Left lobe of liver (tissue), 2 donors: ENCODE data around the gene ACTR1B. TPM values are rescaled to one million over a fixed set of nuclear protein-coding genes. Genes with fewer than 3 reads are reported as not detected.
A peak's percentile ranks its signal among the peaks of the same experiment; 100 is the strongest.
"Not testable (repeated sequence)": the region's sequence is repeated elsewhere in the genome, so short reads cannot be mapped to it uniquely, and the experiment has no call there.

Experiments used
- ATAC-seq: fragments of 200-7000 bp; cut with Tn5 transposase; one replicate; pipeline ENCODE4 v1.9.1; 2020; ENCODE audit warnings: mild to moderate bottlenecking, moderate library complexity
- DNase-seq: peaks from one replicate; pipeline ENCODE4 v3.0.0-alpha.2; 2020; ENCODE audit warnings: low spot score
- total RNA-seq: library from RNA; stranded (reverse); gene quantifications from one replicate; pipeline ENCODE4 v1.2.1, GENCODE V29; 2021
- donor health status: DM: no; HTN: no; CAD: no; lungs with moderate emphysema.
- donor health status: DM: no; HTN: yes; CAD: no.

Gene ACTR1B
- total RNA-seq, 1 donor from 2014 or later: 38.9 TPM

DNA sequence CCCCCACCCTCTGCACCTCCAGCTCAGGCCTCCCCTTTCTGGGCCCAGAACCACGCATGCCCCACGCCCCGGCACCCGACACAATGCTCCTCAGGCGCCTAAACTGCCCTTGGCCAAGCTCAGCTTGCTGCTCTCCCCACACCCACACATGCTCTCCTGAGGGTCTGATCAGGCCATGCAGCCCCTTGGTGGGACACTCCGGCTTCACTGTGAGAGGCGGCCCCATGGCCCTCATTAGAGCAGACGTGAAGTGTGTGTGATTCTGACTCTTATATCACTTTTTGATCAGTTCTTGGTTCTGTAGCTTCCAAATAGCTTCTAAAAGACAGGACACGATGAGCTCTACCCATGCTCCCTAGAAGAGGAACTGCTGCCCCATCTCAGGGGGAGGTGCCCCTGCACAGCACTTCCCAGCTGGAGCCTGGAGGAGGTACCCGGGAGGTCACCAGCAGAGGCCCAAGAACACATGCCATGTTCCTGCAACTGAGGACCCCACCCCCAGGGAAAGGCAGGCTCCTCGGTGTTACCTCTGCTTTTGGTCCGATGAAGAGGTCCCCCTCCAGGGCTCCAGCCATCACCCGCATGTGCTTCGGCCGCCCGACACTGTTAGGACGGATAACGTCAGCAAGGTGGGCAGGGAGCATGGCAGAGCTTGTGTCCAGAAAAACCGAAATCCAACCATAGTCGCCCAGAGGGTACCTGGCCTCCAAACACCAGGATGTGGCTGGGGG is 3.6 kb downstream of the ACTR1B start:
- no peak for DNase-seq

DNA sequence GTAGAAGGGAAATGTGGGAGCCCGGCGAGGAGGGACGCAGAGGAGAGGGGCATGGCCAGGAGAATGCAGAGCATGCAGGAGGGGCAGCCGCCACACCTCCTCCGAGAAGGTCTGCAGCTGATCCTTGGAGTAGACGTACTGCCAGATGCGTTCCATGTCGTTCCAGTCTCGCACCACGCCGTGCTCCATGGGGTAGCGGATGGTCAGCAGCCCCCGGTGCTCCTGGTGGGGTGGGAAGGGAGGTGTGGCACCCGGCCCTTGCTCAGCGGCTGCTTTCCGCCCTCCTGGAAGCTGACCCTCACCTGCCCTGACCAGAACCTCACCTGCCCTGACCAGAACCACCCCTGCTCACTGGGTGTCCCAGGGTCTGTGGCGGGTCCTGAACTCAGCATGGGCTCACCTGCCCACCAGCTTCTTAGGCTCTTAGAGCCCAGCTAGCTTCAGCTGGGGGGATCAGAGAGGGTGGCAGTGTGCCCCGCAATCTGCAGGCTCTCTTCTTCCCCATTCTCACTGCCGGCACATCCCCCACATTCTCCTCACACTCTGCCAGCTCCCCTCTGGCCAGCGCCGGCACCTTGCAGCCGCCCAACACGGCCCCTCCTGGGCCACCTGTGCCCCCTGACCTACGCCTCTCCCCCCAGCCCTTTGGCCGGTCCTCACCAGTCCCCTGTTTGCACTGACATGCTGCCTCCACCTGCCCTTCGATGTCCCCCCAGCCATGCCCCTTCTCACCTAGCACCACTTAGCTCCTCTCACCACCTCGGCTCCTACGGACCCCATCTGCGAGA is 4.4 kb downstream of the ACTR1B start:
- no peak for DNase-seq
- ATAC-seq: no peak

More for the DNA sequence above, 3.6 kb downstream of the ACTR1B start:
- ATAC-seq: no peak

DNA sequence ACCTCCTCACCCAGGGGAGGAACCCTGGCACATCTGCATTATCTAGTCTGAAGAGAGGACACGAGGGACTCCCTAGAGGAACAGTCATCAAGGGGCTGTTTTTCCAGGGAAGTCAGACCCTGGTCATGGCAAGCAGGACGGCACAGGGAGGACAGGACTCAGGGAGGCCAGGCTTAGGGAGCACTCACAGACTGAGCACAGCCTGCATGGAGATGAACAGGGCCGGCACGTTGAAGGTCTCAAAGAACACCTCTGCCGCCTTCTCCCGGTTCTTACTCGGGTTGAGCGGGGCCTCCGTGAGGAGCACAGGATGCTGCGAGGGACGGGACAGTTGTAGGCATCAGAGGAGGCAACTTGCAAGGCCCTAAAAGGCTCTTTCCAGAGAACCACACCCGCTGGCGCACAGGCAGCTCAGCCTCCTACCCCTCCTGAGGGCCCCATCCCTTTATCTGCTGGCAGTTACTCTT is 5.1 kb downstream of the ACTR1B start:
- ATAC-seq: no peak

DNA sequence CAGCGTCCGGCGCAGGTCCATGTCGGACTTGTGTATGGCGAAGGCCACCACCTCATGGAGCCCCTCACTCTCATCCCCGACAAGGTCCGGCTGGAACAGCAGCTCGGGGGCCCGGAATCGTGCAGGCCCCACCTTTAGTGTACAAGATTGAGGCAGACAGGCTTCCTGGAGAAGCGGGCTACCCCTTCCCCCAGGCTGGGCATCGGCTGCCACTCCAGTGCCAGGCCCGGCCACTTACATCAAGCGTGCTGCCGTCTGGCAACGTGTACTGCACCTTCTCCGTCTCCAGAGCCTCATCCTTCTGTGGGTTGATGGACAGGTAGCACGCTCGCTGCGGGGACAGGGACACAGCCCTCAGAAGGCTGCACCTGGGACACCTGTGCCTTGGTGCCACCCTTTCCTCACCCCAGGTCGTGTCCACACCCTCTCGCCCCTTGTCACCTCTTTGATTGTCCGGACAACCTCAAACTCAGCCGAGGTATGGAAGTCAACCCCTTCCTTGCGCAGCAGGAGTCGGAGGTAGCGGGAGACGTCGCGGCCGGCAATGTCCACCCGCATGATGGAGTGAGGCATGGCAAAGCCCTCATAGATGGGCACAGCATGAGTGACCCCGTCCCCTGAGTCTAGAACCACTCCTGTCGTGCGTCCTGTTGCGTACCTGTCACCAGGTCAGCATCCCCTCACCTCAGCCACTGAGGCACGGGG is 5.7 kb downstream of the ACTR1B start:
- DNase-seq: no peak
- no peak for ATAC-seq

More for the DNA sequence above, 5.1 kb downstream of the ACTR1B start:
- no peak for DNase-seq

DNA sequence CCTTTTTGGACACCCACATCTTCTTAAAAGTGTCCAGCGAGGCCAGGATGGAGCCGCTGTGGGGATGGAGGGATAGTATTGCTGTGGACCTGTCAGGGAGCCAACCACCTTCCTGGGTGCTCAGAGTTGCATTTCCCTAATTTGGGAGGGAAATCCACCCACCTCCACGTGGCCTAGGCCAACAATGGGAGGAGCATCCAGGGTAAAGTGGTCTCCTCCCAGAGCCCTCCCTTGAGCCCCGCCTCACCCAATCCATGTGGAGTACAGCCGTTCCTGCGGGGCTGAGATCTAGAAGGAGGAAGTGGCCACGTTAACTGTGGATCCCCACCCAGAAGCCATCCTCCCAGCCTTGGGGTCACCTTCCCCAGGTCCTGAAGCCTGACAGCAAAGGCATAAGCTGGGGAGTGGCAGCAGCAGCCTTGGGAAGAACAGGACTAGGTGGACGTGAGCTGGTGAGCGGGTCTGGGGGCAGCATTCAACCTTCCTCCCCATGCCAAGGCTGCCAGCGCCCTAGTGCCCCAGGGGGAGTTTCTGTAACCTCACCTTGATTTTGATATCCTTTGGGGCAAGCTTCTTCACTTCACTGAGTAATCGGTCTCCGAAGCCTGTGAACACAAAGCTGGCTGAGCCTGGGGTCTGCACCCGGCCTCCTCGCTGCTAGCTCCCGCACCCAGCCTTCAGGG is 6.8 kb downstream of the ACTR1B start:
- ATAC-seq (no peak), DNase-seq (no peak)

DNA sequence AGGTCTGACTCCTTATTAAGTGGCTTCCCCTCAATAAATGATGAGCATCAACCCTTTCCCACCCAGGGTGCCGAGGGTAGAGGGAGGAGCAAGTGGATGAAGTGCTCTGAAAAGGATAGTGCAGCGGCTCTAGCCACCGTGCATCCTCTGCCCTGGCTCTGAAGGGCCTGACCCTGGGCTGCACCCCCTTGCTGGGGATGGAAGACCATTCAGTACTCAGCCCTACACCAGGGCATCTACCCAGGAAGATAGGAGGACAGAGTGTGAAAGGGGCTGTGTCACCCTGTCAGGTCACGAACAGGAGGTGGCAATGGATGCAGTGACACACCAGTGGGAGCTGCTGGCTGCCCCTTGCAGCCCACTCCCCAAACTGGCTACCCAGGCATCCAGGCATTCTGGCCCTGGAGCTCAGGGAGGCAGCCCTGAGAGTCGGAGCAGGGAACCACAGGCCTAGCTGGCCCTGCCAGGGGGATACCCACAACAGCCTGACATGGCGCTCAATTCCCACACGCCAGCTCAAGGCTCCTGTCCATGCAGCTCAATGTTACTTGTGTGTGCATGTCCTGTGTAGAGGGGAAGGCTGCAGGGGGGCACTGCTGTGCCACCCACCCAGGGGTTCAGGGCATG is 7.6 kb downstream of the ACTR1B start:
- DNase-seq (no peak), ATAC-seq (no peak)

DNA sequence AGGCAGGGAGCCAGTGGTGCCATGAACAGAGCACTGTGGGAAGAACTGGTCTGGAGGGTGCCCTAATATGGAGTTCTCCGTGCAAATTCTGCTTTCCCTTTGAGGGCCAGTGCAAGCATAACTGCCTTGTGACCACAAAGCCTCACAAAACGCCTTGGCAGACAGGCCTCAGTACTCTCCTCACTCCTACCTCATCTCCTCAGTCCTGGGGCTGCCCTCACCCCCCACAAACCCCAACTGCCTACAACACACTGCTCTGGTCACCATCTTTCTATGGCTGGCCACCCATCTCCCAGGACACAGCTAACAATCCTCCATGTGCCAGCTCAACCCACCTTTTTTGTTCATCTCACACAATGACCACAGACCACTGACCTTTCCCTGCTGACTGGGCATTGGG is 9.1 kb downstream of the ACTR1B start:
- DNase-seq (no peak), ATAC-seq (no peak)

DNA sequence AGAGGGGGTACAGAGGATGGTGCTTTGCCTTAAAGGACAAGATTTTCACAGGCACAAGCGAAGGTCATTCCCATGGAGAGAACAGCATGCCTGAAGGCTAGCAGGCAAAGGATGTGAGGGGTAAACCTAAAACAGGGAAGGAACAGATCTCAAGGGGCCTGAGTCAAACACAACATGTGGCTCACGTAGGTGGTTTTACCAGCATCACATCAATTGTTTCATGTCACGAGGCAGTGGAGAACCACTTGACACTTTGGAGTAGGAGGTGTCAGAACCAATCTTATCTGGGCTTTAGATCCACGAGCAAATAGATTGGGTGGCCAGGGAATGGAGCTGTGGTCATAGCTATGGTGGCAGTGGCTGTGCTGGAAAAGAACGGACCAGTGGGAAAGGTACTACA is 9.5 kb downstream of the ACTR1B start:
- DNase-seq: no peak
- no peak for ATAC-seq

DNA sequence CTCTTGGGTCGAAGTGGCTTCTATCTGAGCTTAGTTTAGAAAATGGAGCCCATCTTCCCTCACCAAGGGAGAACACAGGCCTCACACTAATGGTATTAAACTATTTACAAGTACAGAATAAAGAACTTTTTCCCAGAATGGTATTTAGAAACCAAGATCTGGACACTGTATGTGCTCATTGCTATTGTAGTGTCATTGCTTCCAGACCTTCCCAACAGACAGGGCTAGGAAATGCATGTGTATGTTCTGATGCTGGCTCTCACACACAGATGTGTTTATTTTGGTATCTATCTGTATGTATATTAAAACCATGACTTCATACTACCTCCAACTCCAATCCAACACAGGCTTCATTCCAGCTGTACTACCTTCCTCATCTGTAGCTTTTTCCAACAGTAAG is 10.0 kb downstream of the ACTR1B start:
- ATAC-seq (no peak), DNase-seq (no peak)

DNA sequence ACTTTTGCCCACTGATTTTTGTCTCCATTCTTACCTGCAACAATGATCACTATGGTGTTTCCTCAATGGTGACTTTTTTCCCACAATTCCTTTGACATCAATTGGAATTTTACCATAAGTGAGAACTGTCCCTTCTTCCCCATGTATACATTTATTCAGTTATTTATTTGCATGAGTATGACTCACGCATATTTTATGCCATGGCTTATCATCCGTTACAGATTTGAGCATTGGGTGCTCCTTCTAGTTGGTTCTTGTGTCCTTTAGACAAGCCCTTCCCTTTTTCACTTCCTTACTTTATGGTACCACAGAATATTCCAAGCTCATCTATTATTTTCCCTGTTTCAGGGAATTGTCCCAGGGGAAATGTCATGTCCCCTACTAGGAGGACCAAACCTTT is 10.4 kb downstream of the ACTR1B start:
- ATAC-seq: no peak

DNA sequence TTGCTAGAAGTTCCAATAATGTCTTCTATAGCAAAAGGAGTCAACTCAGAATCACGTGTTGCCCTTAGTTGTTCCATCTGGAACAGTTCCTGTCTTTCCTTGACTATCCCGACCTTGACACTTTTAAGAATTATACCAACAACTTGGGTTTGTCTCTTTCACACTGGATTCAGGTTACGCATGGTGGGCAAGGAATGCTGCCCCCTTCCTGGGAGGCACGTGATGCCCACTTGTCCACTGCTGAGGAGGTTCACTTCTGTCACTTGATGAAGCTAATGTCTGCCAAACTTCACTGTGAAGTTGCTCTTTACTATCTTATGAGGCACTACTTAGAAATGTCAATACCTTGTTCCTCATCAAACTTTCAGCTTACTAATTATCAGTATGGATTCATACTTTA is 12.7 kb downstream of the ACTR1B start:
- no peak for ATAC-seq

More for the DNA sequence above, 10.4 kb downstream of the ACTR1B start:
- DNase-seq: no peak

DNA sequence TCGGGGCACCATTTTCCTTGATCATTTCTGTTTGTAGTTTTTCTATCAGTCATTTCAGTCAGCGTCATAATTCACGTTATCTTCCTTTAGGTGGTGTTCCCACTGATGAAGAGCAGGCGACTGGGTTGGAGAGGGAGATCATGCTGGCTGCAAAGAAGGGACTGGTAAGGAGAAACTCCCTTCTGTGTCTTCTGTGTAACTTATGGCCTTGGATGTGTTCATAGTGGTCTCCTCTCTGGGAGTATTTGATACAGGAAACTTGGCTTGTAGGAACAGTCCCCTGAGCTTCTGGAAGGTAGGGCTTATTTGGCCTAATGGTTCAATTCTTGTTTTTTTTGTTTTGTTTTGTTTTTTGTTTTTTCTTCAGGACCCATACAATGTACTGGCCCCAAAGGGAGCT is 16.9 kb downstream of the ACTR1B start:
- ATAC-seq (no peak), DNase-seq (no peak)

More for the DNA sequence above, 12.7 kb downstream of the ACTR1B start:
- no peak for DNase-seq

DNA sequence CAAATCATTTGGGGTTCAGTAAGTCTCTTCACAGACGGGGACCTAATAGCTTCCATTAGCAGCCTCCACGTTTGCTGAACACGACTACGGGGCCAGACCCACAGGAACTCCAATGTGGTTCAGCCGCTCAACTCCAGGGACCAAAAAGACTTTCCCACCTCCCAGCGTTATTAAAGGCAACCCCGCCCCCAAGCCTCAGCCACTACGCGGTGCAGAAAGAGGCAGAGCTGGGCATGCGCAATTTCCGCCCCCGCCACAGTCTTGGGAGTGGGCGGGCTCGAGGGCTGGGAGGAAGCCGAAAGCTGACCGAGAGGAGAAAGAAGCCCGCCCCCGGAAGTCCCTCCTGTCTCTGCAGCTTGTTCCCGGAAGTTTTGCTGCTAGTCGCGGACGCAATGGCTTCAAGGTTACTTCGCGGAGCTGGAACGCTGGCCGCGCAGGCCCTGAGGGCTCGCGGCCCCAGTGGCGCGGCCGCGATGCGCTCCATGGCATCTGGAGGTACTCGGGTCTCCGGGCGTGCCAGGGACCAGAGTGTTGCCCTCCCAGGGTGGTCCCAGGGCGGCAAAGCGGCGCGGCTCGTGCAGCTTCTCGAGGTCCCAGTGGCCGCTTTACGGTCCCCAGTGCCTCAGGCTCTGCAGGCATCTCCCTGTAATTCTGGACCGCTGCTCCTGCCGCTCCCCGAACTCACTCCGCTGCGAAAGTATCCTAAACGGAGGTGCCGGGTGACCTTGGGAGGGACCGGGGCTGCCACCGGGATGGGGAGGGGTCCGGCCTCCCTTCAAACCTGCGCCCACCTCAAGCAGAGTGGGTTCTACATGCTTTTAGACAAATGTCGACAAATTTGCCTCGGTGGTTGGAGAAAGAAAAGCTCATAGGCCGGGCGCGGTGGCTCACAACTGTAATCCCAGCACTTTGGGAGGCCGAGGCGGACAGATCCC is 17.9 kb downstream of the ACTR1B start, which contains the start of gene COX5B:
TSS of gene COX5B (plus strand) at position 368 of the 935 bp plus-strand sequence. CDS start at position 393, 25 bp downstream.
- DNase-seq: peak; percentile 99
- peak; percentile 98 for ATAC-seq

DNA sequence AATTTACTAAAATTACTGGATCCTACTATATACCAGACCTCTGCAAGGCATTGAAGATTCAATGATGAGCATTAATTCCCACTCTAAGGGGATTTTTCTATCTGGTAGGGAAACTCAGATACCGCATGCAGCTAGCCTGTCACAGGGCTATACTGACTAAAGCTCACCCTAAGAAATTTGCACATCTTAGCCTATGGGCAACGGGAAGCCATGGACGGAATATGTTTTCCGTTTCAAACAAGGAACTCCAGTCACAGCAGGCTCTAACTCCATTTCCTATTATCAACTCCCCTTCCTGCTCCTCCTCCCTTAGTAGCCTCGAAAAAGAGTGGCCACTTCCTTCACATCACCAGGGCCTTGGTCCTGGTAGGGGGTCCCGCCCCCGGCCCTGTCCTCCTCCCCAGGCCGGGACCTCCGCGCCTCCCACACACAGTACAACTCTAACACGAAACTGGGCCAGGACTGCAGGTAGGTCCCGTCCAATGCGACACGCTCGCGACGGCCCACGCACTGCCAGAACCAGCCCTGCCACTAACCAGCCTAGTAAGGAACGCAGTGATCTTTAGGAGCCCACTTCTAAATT is 18.6 kb downstream of the ACTR1B start:
- no peak for DNase-seq
- peak; percentile 57 for ATAC-seq

DNA sequence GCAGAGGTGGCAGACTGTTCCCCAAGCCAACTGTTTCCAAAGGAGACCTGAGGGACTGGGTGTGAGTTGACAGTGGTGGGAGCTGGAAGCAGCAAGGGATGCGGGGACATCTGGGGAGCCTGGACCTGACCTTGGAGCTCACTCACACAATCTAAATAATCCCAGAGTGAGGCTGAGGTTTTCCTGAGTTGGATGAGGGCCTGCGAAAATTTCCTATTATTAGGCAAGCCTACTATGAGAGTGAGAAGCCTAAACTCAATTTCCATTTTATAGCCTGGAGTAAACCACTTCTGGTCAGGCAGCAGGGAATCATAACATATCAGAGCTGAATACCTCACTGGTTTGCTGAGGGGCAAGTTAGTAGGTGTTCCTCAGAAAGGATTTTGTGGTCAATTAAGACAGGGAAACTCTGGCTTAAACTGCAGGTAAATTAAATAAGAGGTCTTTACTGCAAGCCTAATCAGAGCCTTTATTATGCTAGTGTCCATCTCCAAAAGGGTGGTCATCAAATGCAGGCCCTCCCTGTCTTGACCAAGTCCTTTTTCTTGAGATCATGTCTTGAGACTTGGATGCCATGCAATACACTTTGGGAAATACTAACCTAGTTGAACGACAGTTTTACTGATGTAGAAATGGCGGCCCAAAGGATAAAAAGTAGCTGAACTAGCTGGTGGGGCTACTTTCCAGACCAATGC is 19.7 kb downstream of the ACTR1B start:
- DNase-seq (no peak), ATAC-seq (no peak)

DNA sequence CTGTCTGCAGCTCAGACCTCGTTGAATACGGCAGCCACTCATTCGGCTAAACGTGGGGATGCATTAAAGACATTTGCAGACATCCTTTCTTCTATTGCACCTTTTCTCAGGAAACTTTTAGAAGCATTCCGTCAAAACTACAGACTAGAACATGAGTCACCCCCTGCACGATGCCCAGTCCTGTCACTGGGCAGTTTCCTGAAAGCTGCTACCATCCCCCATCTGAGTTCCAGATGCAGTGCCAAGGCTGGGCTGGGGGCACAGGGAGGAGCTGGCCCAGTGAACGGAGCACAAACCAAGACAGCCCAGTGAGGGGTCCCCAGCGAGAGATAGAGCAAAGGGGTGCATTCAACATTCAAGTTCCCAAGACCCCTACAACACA is 37.8 kb downstream of the ACTR1B start:
- ATAC-seq, DNase-seq: not testable (repeated sequence)

DNA sequence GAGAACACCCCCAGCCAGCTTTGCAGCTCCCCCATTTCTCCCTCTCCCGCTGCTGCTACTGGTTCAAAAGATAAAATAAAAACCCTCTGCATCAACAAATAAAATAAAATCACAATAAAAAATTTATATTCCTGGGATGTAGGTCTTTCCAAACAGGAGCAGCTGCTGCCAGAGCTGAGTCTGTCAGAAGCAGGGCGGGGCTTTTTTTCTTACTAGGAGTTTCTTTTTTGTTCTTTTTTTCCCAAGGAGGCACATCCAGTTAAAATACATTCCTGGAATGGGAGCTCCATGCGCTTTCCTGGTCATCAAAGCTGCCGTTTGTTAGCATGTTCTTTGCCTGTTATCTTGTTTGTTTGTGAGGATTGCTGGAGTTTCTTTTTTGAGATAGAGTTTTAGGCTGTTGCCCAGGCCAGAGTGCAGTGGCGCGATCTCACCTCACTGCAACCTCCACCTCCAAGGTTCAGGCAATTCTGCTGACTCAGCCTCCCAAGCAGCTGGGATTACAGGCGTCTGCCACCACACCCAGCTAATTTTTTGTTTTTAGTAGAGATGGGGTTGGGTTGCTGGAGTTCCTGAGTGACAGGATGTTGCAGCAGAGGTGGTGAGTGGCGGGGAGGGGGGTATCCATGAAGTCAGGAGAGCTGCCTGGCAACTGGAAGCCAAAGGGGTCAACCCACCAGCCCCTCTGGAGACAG is 38.3 kb downstream of the ACTR1B start:
- DNase-seq, ATAC-seq: not testable (repeated sequence)

DNA sequence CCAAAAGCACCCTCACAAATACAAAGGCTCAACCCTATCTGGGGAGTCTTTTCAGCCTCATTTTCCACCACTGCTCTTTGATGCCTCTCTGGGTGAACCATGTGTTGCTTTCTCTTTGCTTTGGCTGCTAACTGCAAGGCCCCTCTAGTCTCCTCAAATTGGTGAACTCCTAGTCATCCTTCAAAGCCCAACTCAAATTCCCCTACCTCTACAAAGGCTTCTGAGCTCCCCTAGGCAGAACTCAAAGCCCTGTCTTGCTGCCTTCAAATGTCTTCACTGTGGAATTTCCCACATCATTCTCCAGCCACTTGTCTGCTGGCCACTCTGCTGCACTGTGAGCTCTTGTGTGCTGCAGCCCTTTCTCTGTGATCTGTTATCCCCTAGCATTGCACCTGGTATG is 40.9 kb downstream of the ACTR1B start:
- ATAC-seq, DNase-seq: not testable (repeated sequence)
